ENCODE measurements around the gene POLR2A. TPM values are rescaled to one million over a fixed set of nuclear protein-coding genes. Genes with fewer than 3 reads are reported as not detected.
A peak's percentile ranks its signal among the peaks of the same experiment; 100 is the strongest.

The POLR2A gene
- total and polyA plus RNA-seq, 2 of the 13 experiments (the other 11 are each of a cell fraction or from before 2014, with no cell fraction given) = 17.8 to 18.3 TPM

GRCh38 chr17:7445619-7445968 lies 38.6 kb upstream of the POLR2A start (continued):
- TF ChIP-seq CREB1 (IDR thresholded peaks at IDR 0.05) (no peak), CREB1 (CRISPR knock-in tag; IDR thresholded peaks at IDR 0.05) (no peak), HMG20B (CRISPR knock-in tag; conservative IDR thresholded peaks at IDR 0.05) (no peak), FOXJ3 (CRISPR knock-in tag; IDR thresholded peaks at IDR 0.05; ENCODE audit: borderline replicate concordance) (no peak), SMAD3 (CRISPR knock-in tag; IDR thresholded peaks at IDR 0.05) (no peak), ZNF460 (CRISPR knock-in tag; IDR thresholded peaks at IDR 0.05; ENCODE audit: borderline replicate concordance) (no peak), ZNF34 (CRISPR knock-in tag; IDR thresholded peaks at IDR 0.05; ENCODE audit: borderline replicate concordance) (no peak), ZNF451 (CRISPR knock-in tag; IDR thresholded peaks at IDR 0.05) (no peak), MAFF (IDR thresholded peaks at IDR 0.05; ENCODE audit: low read depth, low read length) (no peak), PRMT3 (CRISPR knock-in tag; IDR thresholded peaks at IDR 0.05; ENCODE audit: borderline replicate concordance, low read depth) (no peak), THAP9 (CRISPR knock-in tag; IDR thresholded peaks at IDR 0.05; ENCODE audit: borderline replicate concordance) (no peak), SMYD3 (CRISPR knock-in tag; IDR thresholded peaks at IDR 0.05) (no peak), NFRKB (IDR thresholded peaks at IDR 0.05) (no peak), STAT6 (CRISPR knock-in tag; IDR thresholded peaks at IDR 0.05; ENCODE audit: borderline replicate concordance) (0 out of 2 replicates have a peak, but pooled peaks have one; percentile 21), ZFP90 (CRISPR knock-in tag; IDR thresholded peaks at IDR 0.05; ENCODE audit: borderline replicate concordance) (no peak), ZNF7 (CRISPR knock-in tag; IDR thresholded peaks at IDR 0.05) (no peak), POGZ (CRISPR knock-in tag; IDR thresholded peaks at IDR 0.05) (no peak), HNF4A (CRISPR knock-in tag; IDR thresholded peaks at IDR 0.05) (peak; percentile 34; the same call in 1 of the 2 replicates), NR3C1 (CRISPR knock-in tag; IDR thresholded peaks at IDR 0.05) (no peak), SP140L (CRISPR knock-in tag; IDR thresholded peaks at IDR 0.05; ENCODE audit: borderline replicate concordance) (no peak)
- TF ChIP-seq, protein P1, sequence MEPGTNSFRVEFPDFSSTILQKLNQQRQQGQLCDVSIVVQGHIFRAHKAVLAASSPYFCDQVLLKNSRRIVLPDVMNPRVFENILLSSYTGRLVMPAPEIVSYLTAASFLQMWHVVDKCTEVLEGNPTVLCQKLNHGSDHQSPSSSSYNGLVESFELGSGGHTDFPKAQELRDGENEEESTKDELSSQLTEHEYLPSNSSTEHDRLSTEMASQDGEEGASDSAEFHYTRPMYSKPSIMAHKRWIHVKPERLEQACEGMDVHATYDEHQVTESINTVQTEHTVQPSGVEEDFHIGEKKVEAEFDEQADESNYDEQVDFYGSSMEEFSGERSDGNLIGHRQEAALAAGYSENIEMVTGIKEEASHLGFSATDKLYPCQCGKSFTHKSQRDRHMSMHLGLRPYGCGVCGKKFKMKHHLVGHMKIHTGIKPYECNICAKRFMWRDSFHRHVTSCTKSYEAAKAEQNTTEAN (CRISPR knock-in tag; conservative IDR thresholded peaks at IDR 0.05) = peak; percentile 46; the same call in 1 of the 2 replicates
- TF ChIP-seq, protein P2, sequence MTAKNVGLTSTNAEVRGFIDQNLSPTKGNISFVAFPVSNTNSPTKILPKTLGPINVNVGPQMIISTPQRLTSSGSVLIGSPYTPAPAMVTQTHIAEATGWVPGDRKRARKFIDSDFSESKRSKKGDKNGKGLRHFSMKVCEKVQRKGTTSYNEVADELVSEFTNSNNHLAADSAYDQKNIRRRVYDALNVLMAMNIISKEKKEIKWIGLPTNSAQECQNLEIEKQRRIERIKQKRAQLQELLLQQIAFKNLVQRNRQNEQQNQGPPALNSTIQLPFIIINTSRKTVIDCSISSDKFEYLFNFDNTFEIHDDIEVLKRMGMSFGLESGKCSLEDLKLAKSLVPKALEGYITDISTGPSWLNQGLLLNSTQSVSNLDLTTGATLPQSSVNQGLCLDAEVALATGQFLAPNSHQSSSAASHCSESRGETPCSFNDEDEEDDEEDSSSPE (CRISPR knock-in tag; IDR thresholded peaks at IDR 0.05) = no peak

Measured in HepG2 (cell line).